Activated CD4-positive, alpha-beta T cell treated with anti-CD3 and anti-CD28 coated beads, Interleukin-2, amount 10 ng/mL, durations not matched to agents 7 days and 5 days (primary cell): ENCODE measurements around the gene GPHA2. TPM values are rescaled to one million over a fixed set of nuclear protein-coding genes. Genes with fewer than 3 reads are reported as not detected.
A peak's percentile ranks its signal among the peaks of the same experiment; 100 is the strongest.
"Not testable (repeated sequence)": the region's sequence is repeated elsewhere in the genome, so short reads cannot be mapped to it uniquely, and the experiment has no call there.

Experiments
- CTCF ChIA-PET: fragments of 350-600 bp; sonication (Branson Sonifier 250); formaldehyde crosslinking; loops from one replicate; lab custom pipeline; 2021; ENCODE audit warnings: antibody characterized with exemption; lab: Charles Lee
- POLR2A ChIA-PET: fragments of 350-600 bp; sonication (Branson Sonifier 250); formaldehyde crosslinking; loops from one replicate; lab custom pipeline; 2021; ENCODE audit warnings: antibody characterized with exemption; lab: Charles Lee
- DNase-seq: peaks from one replicate; pipeline ENCODE4 v3.0.0-alpha.2; 2020
- H3K27ac Mint-ChIP-seq: one replicate; pipeline ENCODE4 v1.8.0; 2021; ENCODE audit warnings: mild to moderate bottlenecking, moderate library complexity, mixed read lengths
- H3K27me3 Mint-ChIP-seq: one replicate; pipeline ENCODE4 v1.8.0; 2021; ENCODE audit warnings: mixed read lengths
- H3K36me3 Mint-ChIP-seq: one replicate; pipeline ENCODE4 v1.8.0; 2021; ENCODE audit warnings: low read depth, mixed read lengths
- H3K4me1 Mint-ChIP-seq: one replicate; pipeline ENCODE4 v1.8.0; 2021; ENCODE audit warnings: mixed read lengths
- H3K4me3 Mint-ChIP-seq: one replicate; pipeline ENCODE4 v1.8.0; 2021; ENCODE audit warnings: mild to moderate bottlenecking, moderate library complexity, mixed read lengths
- H3K9me3 Mint-ChIP-seq: one replicate; pipeline ENCODE4 v1.8.0; 2021; ENCODE audit warnings: mixed read lengths
- total RNA-seq, 2 experiments: library from RNA; stranded (reverse); gene quantifications; one replicate each; pipeline ENCODE4 v1.2.3, GENCODE V29; 2021

GPHA2 gene, protein sequence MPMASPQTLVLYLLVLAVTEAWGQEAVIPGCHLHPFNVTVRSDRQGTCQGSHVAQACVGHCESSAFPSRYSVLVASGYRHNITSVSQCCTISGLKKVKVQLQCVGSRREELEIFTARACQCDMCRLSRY
- not detected for total RNA-seq

DNA sequence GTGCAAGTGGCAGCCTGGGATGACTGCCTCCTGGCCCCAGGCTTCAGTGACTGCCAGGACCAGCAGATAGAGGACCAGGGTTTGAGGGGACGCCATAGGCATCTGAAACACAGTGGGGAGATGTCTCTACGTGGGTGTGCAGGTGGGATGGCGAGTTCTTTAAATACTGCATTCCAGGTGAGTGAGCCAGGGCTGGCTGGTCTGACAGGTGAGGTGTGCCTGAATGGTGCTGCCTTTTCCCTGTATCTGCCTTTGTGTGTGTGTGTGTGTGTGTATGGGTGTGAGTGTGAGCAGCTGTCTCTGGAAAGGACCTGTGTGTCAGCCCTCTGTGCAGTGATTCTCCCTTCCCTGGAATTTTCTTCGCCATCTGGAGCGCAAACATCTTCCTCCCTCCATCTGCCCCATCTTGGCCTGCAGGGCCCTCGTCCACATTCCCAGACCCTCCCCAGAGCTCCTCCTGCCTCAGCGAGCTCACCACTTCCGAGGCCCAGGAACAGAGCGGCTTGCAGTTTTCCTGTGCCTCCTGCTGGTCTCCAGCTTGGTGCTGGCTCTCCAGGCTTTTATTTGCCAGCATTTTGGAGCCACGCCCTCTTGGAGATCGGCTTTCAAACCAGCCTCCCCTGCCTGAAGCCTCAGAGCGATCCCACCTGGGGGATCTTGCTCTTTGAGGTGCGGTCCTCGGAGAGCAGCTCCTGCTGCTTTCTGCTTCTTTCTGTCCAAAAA lies at the start of gene GPHA2:
GPHA2 (minus strand) TSS at position 535 of the 723 bp plus-strand sequence; CDS start at position 102, 433 bp downstream.
- H3K27ac Mint-ChIP-seq = no peak within 1 kb of the TSS
- DNase-seq = no peak
- no peaks in the 10 kb centered on the region for H3K4me1 Mint-ChIP-seq
- ChIA-PET POLR2A (interaction anchor here (0.6 kb wide), 1 partner anchor 117 kb away, joined by 3 read pairs; no protein-coding TSS in a partner anchor), CTCF (interaction anchor here (0.6 to 1.8 kb wide), 4 partner anchors 28 to 77 kb away, joined by 3 to 5 read pairs (median 4); no protein-coding TSS in a partner anchor)
- H3K27me3 Mint-ChIP-seq = peaks cover 2% of the 10 kb centered on the region
- peaks cover 8% of the 10 kb centered on the region for H3K36me3 Mint-ChIP-seq
- H3K9me3 Mint-ChIP-seq = no peaks in the 10 kb centered on the region
- H3K4me3 Mint-ChIP-seq = no peak within 1 kb of the TSS

DNA sequence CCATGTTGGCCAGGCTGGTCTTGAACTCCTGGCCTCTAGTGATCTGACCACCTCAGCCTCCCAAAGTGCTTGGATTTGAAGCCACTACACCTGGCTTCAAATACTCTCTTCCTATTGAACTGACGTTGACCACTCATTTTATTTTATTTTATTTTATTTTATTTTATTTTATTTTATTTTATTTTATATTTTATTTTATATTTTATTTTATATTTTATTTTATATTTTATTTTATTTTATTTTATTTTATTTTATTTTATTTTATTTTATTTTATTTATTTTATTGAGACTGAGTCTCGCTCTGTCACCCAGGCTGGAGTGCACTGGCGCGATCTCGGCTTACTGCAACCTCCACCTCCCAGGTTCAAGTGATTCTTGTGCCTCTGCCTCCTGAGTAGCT lies 47.6 kb upstream of the GPHA2 start:
- H3K4me3 Mint-ChIP-seq, POLR2A ChIA-PET, H3K4me1 Mint-ChIP-seq, H3K36me3 Mint-ChIP-seq, DNase-seq, H3K9me3 Mint-ChIP-seq, H3K27me3 Mint-ChIP-seq, CTCF ChIA-PET, H3K27ac Mint-ChIP-seq: not testable (repeated sequence)

DNA sequence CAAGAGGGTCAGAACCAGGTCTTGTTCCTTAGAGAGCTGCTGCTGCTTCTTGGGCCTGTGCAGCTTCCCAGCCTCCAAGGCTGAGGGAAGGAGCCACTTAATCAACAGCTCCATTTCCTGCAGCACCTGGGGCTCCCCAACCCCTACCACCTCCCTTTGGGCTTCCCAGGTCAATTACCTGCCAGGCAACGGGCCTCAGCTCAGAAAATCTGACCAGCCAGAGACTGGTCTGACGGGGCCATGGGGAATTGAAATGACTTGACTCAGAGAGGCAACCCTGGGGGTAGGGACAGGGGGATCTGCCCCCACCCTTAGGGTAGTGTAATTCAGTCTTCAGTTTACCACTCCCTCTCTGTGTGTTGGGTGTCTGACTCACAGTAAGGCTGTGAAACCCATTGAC lies 41.0 kb upstream of the GPHA2 start:
- Mint-ChIP-seq H3K27me3 (peaks cover 3% of the 10 kb centered on the region), H3K4me1 (peaks cover 11% of the 10 kb centered on the region), H3K27ac (no peak overlapping the region), H3K9me3 (no peaks in the 10 kb centered on the region), H3K4me3 (no peak overlapping the region), H3K36me3 (no peaks in the 10 kb centered on the region)
- ChIA-PET CTCF (no interaction called here), POLR2A (no interaction called here)
- DNase-seq = no peak

DNA sequence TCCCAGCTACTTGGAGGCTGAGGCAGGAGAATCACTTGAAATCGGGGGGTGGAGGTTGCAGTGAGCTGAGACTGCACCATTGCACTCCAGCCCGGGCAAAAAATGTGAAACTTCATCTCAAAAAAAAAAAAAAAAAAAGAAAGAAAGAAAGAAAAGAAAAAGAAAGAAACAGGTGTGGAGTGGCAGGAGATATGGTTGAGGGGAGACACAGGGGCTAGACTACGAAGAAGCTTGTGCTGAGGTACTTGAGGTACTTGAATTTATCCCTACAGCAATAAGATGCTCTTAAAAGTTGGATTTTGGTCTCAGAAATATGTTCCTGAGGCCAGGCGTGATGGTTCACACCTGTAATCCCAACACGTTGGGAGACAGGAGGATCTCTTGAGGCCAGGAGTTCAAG lies 38.4 kb upstream of the GPHA2 start:
- POLR2A ChIA-PET = no interaction called here
- no peaks in the 10 kb centered on the region for H3K36me3 Mint-ChIP-seq
- no peaks in the 10 kb centered on the region for H3K9me3 Mint-ChIP-seq
- no peak for DNase-seq
- H3K27me3 Mint-ChIP-seq = no peaks in the 10 kb centered on the region
- H3K4me1 Mint-ChIP-seq = peaks cover 23% of the 10 kb centered on the region
- H3K4me3 Mint-ChIP-seq = no peak overlapping the region
- CTCF ChIA-PET = no interaction called here
- peak overlapping the region; percentile 13 for H3K27ac Mint-ChIP-seq

DNA sequence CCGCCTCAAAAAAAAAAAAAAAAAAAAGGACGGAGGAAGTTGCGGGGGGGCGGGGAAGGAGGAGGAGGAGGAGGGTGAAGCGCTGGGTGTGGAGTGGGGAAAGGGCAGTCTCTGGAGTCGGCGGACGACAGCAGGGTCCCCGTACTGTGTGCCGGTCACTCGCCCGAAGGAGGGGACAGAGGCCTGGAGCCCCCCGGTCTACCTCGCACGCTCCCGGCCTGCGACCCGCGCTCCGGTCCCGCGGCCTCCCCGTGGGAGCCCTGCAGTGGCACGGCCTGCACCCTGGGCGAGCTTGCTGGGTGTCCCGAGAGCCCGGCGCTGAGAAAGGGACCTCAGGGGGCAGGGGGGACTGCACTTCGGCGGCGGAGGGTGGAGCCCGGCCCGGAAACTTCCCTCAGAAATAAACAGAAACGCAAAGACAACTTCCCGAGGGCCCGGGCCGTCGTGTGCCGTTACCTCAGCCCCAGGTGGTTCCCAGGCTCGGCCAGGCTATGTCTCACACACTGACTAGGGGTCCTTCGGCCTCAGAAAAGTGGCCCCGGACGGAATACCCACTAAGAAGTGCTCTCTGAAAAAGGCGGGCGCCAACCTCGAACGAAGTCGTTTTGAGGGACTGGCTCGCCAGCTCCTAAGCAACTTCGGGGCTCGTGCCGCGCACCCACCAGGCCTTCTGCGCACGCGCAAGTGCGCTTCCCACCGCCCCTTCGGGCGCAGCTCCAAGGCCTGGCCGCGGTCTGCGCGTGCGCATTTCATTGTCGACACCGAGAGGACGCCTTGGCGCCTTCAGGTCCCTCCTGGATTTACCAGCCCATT lies 35.9 kb upstream of the GPHA2 start, which contains the start of gene MAJIN:
MAJIN (minus strand) TSS at position 688 of the 813 bp plus-strand sequence. CDS start 12,703 bp downstream, outside the sequence.
- peak; percentile 90 for DNase-seq
- H3K4me3 Mint-ChIP-seq = peak within 1 kb of the TSS; percentile 62
- H3K9me3 Mint-ChIP-seq = no peaks in the 10 kb centered on the region
- H3K27ac Mint-ChIP-seq = peak within 1 kb of the TSS; percentile 80
- H3K27me3 Mint-ChIP-seq = no peaks in the 10 kb centered on the region
- H3K4me1 Mint-ChIP-seq = peaks cover 32% of the 10 kb centered on the region
- ChIA-PET CTCF (interaction anchor here (0.7 to 1.7 kb wide), 7 partner anchors 27 to 230 kb away, joined by 3 to 8 read pairs (median 3); partner anchors contain the start of gene ZNHIT2), POLR2A (no interaction called here)
- no peaks in the 10 kb centered on the region for H3K36me3 Mint-ChIP-seq

DNA sequence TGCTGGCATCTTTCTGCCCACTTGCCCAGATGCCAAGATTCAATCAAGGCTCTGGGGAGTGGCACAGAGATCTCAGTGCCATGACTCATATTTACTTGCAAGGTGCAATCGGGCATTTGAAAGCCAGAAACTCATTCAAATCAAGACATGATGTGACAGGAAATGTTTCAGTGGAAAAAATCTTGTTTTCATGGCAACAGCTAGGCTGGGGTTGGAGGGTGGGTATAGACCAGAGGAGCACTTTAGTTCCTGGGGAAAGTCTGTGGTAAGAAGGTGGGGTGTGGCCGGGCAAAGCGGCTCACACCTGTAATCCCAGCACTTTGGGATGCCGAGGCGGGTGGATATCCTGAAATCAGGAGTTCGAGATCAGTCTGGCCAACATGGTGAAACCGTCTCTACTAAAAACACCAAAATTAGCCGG lies 35.0 kb upstream of the GPHA2 start:
- ChIA-PET POLR2A (no interaction called here), CTCF (interaction anchor here (0.7 to 1.1 kb wide), 2 partner anchors 65 to 147 kb away, joined by 3 to 5 read pairs; partner anchors contain the start of gene ZNHIT2)
- H3K36me3 Mint-ChIP-seq = no peaks in the 10 kb centered on the region
- H3K27me3 Mint-ChIP-seq = no peaks in the 10 kb centered on the region
- peak; percentile 24 for DNase-seq
- no peaks in the 10 kb centered on the region for H3K9me3 Mint-ChIP-seq
- peak overlapping the region; percentile 80 for H3K27ac Mint-ChIP-seq
- H3K4me3 Mint-ChIP-seq = peak overlapping the region; percentile 48
- H3K4me1 Mint-ChIP-seq = peaks cover 32% of the 10 kb centered on the region

DNA sequence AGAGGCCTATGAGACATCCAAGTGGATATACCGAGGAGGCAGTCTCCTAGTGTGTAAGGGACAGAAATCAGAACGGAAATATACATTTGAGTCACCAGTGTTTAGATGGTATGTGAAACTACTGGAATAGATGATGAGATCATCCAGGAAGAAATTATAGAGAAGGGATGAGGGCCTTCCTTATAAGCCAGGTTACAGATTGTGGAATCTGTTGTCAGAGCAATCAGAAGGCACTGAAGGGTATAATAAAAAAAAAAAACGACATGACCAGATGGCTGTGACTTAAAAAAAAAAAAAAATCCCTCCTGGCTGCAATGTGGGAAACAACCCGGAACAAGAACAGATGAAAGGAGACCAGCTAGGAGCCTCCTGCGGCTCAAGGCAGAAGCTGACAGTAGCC lies 33.5 kb upstream of the GPHA2 start:
- Mint-ChIP-seq H3K9me3 (no peaks in the 10 kb centered on the region), H3K36me3 (no peaks in the 10 kb centered on the region), H3K4me3 (no peak overlapping the region), H3K27me3 (no peaks in the 10 kb centered on the region), H3K27ac (no peak overlapping the region), H3K4me1 (peaks cover 33% of the 10 kb centered on the region)
- no peak for DNase-seq
- ChIA-PET POLR2A (no interaction called here), CTCF (interaction anchor here (0.6 to 0.7 kb wide), 3 partner anchors 26 to 185 kb away, joined by 3 to 5 read pairs (median 4); no protein-coding TSS in a partner anchor)

DNA sequence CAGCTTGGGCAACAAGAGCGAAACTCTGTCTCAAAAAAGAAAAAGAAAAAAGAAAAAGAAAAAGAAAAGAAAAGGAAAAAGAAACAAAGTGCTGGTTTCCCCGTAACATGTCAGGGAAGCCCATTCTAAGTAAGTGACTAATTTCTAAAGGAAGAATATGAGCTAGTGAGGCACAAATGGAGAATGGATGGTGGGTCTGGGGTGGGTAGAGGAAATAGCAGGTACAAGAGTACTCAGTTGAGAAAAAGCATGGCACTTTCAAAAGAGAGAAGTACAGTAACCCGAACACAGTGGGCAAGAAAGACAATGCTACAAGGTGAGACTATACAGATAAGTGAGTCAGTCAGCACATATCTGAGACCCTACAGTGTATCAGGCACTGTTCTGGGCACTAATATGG lies 31.7 kb upstream of the GPHA2 start:
- Mint-ChIP-seq H3K27ac (no peak overlapping the region), H3K27me3 (peaks cover 2% of the 10 kb centered on the region), H3K4me1 (peaks cover 32% of the 10 kb centered on the region), H3K4me3 (no peak overlapping the region), H3K9me3 (no peaks in the 10 kb centered on the region), H3K36me3 (no peaks in the 10 kb centered on the region)
- ChIA-PET CTCF (interaction anchor here (0.6 to 0.7 kb wide), 2 partner anchors 13 to 45 kb away, joined by 3 read pairs; no protein-coding TSS in a partner anchor), POLR2A (no interaction called here)
- no peak for DNase-seq

DNA sequence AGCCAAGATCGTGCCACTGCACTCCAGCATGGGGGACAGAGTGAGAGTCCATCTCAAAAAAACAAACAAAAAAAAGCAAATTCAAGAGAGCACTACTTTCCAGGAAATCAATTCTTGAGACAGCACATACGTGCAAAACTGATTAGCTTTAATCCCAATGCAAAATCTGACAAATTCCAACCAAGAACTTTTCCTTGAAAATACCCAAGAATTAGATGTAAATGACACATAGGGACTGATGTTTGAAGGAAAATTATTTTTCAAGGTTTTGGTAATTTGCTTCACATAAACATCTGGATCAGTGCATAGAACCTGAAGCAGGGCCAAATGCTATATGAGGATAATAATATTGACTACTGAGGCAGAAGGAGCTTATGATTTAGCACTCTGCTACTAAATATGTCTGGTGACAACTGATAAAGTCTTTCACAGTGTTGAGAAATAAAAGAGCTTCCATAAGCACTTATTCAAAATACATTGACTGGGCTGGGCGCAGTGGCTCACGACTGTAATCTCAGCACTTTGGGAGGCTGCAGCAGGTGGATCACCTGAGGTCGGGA lies 27.5 kb upstream of the GPHA2 start:
- H3K4me3 Mint-ChIP-seq = no peak overlapping the region
- CTCF ChIA-PET = interaction anchor here (0.5 to 1.0 kb wide), 2 partner anchors 28 to 219 kb away, joined by 4 to 5 read pairs; partner anchors contain the start of genes GPHA2 and RASGRP2
- H3K36me3 Mint-ChIP-seq = no peaks in the 10 kb centered on the region
- DNase-seq = no peak
- no peaks in the 10 kb centered on the region for H3K9me3 Mint-ChIP-seq
- peaks cover 11% of the 10 kb centered on the region for H3K4me1 Mint-ChIP-seq
- peaks cover 8% of the 10 kb centered on the region for H3K27me3 Mint-ChIP-seq
- H3K27ac Mint-ChIP-seq = no peak overlapping the region
- POLR2A ChIA-PET = no interaction called here

DNA sequence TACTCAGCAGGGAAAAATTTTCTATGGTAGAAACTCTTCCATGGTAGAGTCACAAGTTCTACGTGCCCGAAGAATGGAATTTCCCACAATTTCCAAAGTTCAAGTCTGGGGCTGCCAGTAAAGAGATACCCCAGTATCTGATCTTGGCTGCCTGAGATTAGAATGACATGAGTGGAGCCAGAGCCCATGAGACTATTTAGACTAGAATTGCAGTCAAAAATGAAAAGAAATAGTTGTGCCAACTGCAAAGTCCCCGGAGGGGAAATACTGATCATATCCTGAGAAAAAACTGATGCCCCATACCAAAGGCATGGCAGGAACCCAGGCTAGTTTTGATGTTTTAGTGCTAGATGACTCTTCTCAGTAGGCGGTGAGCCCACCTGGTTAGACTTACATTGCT lies 25.0 kb upstream of the GPHA2 start:
- Mint-ChIP-seq H3K4me1 (peaks cover 4% of the 10 kb centered on the region), H3K9me3 (no peaks in the 10 kb centered on the region), H3K36me3 (no peaks in the 10 kb centered on the region), H3K27ac (no peak overlapping the region), H3K4me3 (no peak overlapping the region), H3K27me3 (peaks cover 8% of the 10 kb centered on the region)
- POLR2A ChIA-PET = no interaction called here
- no peak for DNase-seq
- CTCF ChIA-PET = no interaction called here

DNA sequence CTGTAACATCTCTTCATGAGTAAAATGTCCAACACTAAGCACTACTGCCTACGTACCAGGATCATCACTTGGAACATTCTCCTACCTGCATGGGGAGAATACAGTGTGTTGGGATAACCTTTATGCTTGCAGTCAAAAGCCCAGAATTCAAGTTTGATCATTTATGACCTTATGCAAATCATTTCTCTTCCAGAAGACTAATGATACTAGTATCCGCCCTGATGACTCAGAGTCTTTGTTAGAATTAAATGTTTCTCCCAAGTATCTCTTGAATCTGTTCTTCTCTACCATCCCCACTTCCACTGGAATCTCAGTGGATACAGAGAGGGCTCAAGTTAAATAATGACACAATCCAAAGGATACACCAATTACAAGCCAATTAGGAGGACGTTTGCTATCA lies 23.8 kb upstream of the GPHA2 start:
- DNase-seq = no peak
- ChIA-PET CTCF (interaction anchor here (0.6 kb wide), 1 partner anchor 144 kb away, joined by 3 read pairs; no protein-coding TSS in a partner anchor), POLR2A (no interaction called here)
- H3K27ac Mint-ChIP-seq = no peak overlapping the region
- H3K36me3 Mint-ChIP-seq = no peaks in the 10 kb centered on the region
- no peaks in the 10 kb centered on the region for H3K9me3 Mint-ChIP-seq
- no peaks in the 10 kb centered on the region for H3K4me1 Mint-ChIP-seq
- H3K4me3 Mint-ChIP-seq = no peak overlapping the region
- H3K27me3 Mint-ChIP-seq = peaks cover 8% of the 10 kb centered on the region

DNA sequence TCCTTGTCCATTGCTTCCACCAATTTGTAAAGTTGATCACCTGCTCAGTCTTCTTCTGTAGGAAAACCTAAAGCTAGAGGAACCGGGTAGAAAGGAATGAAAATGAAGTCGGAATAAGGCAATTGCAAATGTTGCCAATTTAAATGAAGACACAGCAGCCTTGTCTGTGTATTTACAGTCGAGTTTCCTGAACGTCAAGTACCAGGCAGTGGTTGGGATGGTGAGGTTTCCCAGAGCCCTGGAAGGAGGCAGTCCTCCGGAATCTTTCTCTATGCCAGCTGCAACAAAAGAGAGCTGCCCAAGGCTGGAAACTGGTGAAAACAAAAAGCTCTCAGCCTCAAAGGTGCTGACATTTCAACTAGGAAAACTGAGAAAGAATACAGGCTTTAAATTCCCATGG lies 18.5 kb upstream of the GPHA2 start:
- ChIA-PET POLR2A (no interaction called here), CTCF (interaction anchor here (0.6 kb wide), 1 partner anchor 13 kb away, joined by 3 read pairs; no protein-coding TSS in a partner anchor)
- H3K9me3 Mint-ChIP-seq = no peaks in the 10 kb centered on the region
- H3K27me3 Mint-ChIP-seq = peaks cover 9% of the 10 kb centered on the region
- no peak overlapping the region for H3K4me3 Mint-ChIP-seq
- no peak overlapping the region for H3K27ac Mint-ChIP-seq
- no peak for DNase-seq
- no peaks in the 10 kb centered on the region for H3K36me3 Mint-ChIP-seq
- no peaks in the 10 kb centered on the region for H3K4me1 Mint-ChIP-seq
